GM03348 (cell line): Measurements from ENCODE around the gene ZBTB8B.
A peak's percentile ranks its signal among the peaks of the same experiment; 100 is the strongest.
"Not testable (repeated sequence)": the region's sequence is repeated elsewhere in the genome, so short reads cannot be mapped to it uniquely, and the experiment has no call there.

Experiments
- DNase-seq: peaks from one replicate; pipeline ENCODE4 v3.0.0; 2012; ENCODE audit warnings: low spot score

Gene ZBTB8B

DNA sequence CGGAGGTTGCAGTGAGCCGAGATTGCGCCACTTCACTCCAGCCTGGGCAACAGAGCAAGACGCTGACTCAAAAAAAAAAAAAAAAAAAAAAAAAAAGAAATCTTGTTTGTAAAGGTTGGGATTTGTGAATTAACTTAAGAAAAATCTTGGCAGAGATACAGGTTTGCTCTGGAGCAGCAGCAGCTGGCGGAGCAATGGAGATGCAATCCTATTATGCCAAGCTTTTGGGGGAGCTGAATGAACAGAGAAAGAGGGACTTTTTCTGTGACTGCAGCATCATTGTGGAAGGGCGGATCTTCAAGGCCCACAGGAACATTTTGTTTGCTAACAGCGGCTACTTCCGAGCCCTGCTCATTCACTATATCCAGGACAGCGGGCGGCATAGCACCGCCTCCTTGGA, 5.6 kb downstream of the ZBTB8B start:
- no peak for DNase-seq

DNA sequence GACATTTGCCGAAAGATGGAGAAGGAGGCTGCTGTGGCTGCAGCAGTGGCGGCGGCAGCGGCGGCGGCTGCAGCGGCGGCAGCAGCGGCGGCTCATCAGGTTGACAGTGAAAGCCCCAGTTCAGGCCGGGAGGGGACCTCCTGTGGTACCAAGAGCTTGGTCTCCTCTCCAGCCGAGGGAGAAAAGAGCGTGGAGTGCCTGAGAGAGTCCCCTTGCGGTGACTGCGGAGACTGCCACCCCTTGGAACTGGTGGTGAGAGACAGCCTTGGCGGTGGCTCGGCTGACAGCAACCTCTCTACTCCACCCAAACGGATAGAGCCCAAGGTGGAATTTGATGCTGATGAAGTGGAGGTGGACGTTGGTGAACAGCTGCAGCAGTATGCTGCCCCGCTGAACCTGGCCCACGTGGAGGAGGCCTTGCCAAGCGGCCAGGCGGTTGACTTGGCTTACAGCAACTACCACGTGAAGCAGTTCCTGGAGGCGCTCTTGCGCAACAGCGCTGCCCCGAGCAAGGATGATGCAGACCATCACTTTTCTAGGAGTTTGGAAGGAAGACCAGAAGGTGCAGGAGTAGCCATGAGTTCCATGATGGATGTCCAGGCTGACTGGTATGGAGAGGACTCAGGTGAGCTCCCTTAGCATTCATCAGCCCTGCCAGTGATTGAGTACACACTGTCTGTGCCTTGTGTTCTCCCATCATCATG, 6.3 kb downstream of the ZBTB8B start:
- peak; percentile 27 for DNase-seq

GRCh38 chr1:32471695-32472362, 7.0 kb downstream of the ZBTB8B start:
- DNase-seq, result no peak

GRCh38 chr1:32472966-32473365, 8.1 kb downstream of the ZBTB8B start:
- DNase-seq, result not testable (repeated sequence)

GRCh38 chr1:32474954-32475353, 10.1 kb downstream of the ZBTB8B start:
- no peak for DNase-seq

DNA sequence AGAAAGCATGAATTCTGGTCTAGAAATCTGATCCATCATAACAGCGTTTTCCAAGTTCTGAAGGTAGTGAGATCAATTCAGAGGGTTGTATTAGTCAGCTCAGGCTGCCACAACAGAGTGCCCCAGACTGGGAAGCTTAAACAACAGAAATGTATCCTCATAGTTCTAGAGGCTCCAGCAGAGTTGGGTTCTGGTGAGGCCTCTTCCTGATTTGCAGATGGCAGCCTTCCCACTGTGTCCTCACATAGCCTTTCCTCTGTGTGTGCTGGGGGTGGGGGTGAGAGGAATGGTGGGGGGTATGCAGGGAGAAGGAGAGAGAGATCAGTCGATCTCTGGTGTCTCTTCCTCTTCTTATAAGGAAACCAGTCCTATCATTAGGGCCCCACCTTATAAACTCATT, 15.1 kb downstream of the ZBTB8B start:
- no peak for DNase-seq

- DNase-seq, result no peak
Observed at GRCh38 chr1:32480761-32481160, 15.9 kb downstream of the ZBTB8B start.

DNA sequence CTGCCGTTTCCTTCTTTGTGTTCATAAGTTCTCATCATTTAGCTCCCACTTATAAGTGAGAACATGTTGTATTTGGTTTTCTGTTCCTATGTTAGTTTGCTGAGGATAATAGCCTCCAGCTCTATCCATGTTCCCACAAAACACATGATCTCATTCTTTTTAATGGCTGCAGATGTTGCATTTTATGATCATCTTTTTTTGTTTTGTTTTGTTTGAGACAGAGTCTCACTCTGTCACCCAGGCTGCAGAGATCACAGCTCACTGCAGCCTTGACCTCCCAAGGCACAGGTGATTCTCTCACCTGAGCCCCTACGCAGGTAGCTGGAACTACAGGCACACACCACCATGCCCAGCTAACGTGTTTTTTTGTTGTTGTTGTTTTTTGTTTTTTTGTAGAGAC, 16.9 kb downstream of the ZBTB8B start:
- not testable (repeated sequence) for DNase-seq

GRCh38 chr1:32485554-32486255, 20.8 kb downstream of the ZBTB8B start:
- no peak for DNase-seq

GRCh38 chr1:32486463-32487113, 21.7 kb downstream of the ZBTB8B start:
- no peak for DNase-seq

- DNase-seq, result no peak
Observed at GRCh38 chr1:32487182-32487581, 22.3 kb downstream of the ZBTB8B start.

DNA sequence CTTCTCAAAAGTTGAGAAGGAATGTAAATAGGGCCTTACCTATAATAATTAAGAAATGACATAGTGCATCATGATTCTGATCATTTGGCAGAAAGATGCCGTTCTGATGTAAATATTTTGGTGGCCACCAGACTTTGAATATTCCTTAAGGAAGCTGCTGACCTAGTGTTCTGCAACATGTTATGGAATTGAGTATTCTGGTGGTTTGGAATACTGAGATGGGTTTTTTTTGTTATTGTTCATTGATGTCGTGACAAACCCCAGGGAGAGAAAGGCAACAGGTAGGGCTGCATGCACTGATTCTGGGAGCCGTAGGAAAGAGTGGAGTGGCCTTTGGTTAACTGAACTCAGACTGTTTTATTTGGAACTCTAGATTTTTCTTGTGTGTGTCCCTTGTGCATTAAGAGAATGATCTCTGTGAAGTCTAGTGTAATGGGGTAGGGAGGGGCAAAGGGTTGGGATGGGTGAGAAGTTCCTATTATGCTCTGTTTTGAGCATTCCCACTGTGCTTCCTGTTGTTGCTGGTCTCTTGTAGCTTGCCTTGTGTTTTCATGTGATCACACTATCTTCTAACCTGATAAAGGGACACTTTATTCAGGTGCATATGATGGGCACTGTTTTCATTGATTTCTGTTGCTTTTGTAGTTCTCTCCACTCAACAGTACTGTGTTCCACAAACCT, 25.0 kb downstream of the ZBTB8B start:
- DNase-seq, result no peak

GRCh38 chr1:32491386-32491785, 26.5 kb downstream of the ZBTB8B start:
- no peak for DNase-seq

GRCh38 chr1:32494196-32494595, 29.3 kb downstream of the ZBTB8B start:
- no peak for DNase-seq

- DNase-seq, result no peak
Observed at GRCh38 chr1:32494711-32495337, 30.0 kb downstream of the ZBTB8B start.

GRCh38 chr1:32496127-32496526, 31.3 kb downstream of the ZBTB8B start:
- peak; percentile 52 for DNase-seq

- no peak for DNase-seq
Observed at GRCh38 chr1:32498751-32499150, 33.9 kb downstream of the ZBTB8B start.

DNA sequence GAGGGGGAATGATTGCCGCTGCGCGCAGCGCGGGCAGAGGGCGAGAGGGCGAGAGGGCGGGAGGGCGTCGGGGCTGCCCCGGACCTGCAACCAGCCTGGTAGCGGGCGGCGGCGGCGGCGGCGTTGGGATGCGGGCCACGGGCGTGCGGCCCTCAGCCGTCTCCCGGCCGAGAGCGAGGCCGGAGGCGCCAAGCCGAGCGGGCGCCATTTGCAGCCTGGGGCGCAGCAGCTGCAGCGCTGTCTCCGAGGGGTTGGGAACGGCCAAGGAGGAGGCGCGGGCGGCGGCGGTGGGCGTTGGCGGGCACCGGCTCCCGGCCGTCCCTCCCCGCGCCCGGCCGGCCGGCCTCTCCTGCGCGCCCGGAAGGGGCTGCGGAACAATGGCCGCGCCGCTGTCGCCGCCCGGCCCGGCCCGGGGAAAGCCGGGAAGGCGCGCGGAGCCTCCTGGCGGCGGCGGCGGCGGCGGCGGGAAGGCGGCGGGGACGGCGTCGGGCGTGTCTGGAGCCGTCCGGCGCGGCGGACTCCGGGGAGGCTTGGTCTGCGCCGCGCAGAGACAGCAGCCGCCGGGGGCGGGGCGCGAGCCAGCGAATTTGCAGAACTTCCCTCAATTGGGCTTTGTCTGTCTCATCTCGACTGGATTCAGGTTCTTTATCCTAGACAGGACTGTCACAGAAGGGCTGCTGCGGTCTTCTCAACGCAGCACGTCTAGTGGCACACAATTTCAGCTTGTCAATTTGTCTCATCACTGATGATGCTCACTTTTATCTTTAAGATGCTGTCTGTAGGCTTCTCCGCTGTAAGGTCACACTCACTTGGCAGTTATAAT, 35.7 kb downstream of the ZBTB8B start:
- DNase-seq, result peak; percentile 94

DNA sequence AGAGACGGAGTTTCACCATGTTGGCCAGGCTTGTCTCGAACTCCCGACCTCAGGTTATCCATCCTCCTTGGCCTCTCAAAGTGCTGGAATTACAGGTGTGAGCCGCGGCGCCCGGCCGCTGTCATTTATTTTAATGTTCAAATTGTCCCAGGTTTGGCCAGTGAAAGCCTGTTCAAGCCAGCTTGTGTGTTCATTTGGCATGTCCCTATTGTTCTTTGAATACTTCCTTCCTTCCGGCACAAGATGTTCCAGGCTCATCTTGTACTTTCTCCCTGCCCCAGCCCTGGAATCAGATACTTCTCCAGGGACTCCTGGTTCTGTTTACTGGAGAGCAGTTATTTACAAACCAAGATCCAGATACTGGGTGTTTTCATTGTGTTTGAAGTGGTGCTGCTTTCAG, 37.0 kb downstream of the ZBTB8B start:
- DNase-seq, result no peak

DNA sequence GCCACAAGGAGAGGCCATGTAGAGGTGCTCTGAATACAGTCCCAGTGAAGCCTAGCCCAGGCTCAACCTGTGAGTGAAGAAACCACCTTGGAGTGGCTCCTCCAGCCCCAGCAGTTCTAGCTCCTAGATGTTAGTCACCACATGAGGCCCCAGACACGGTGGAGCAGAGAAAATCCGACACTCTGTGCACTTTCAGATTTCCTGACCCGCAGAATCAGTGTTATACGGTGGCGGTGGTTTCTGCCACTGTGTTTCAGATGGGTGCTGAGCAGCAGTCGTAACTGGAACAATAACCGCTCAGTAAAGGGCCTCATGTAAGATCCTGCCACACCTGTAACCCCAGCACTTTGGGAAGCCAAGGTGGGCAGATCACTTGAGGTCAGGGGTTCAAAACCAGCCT, 38.3 kb downstream of the ZBTB8B start:
- DNase-seq, result no peak

GRCh38 chr1:32507021-32507420, 42.1 kb downstream of the ZBTB8B start:
- DNase-seq, result no peak
